Activated CD8-positive, alpha-beta memory T cell treated with anti-CD3 and anti-CD28 coated beads for 4 hours (primary cell): Measurements from ENCODE around the gene CYB5B.

Experiments used
- DNase-seq, 2 donors: peaks; one replicate each; pipeline ENCODE4 v3.0.0-alpha.2; 2020; ENCODE audit warnings: low read depth in 2 of 2

Gene CYB5B

GRCh38 chr16:69444873-69445517 is 20.6 kb downstream of the CYB5B start:
- DNase-seq, result no peak

GRCh38 chr16:69448470-69449193 is 24.2 kb downstream of the CYB5B start:
- DNase-seq, result no peak

GRCh38 chr16:69451166-69451565 is 26.7 kb downstream of the CYB5B start:
- no peak for DNase-seq

GRCh38 chr16:69453936-69454335 is 29.5 kb downstream of the CYB5B start:
- no peak for DNase-seq

- no peak for DNase-seq
Measured at GRCh38 chr16:69463876-69464275, 39.5 kb downstream of the CYB5B start.

GRCh38 chr16:69465083-69465721 is 40.8 kb downstream of the CYB5B start:
- DNase-seq, result no peak

GRCh38 chr16:69465881-69466280 is 41.5 kb downstream of the CYB5B start:
- no peak for DNase-seq

GRCh38 chr16:69466547-69466946 is 42.1 kb downstream of the CYB5B start:
- DNase-seq, result no peak

GRCh38 chr16:69467080-69467479 is 42.7 kb downstream of the CYB5B start:
- DNase-seq, result no peak

- DNase-seq, result no peak
Measured at GRCh38 chr16:69467531-69468204, 43.2 kb downstream of the CYB5B start.

- DNase-seq, result no peak
Measured at GRCh38 chr16:69469807-69470561, 45.6 kb downstream of the CYB5B start.

GRCh38 chr16:69471121-69471520 is 46.7 kb downstream of the CYB5B start:
- no peak for DNase-seq

GRCh38 chr16:69474408-69474807 is 50.0 kb downstream of the CYB5B start:
- DNase-seq, result no peak

- DNase-seq, result no peak
Measured at GRCh38 chr16:69476920-69477443, 52.6 kb downstream of the CYB5B start.

- no peak for DNase-seq
Measured at GRCh38 chr16:69477546-69477945, 53.1 kb downstream of the CYB5B start.

- no peak for DNase-seq
Measured at GRCh38 chr16:69478685-69479084, 54.3 kb downstream of the CYB5B start.

- DNase-seq, result no peak
Measured at GRCh38 chr16:69479775-69480174, 55.4 kb downstream of the CYB5B start.

GRCh38 chr16:69481901-69482341 is 57.5 kb downstream of the CYB5B start:
- DNase-seq, result no peak

GRCh38 chr16:69482410-69482991 is 58.1 kb downstream of the CYB5B start:
- no peak for DNase-seq

- DNase-seq, result no peak
Measured at GRCh38 chr16:69483611-69484010, 59.2 kb downstream of the CYB5B start.

- DNase-seq, result no peak
Measured at GRCh38 chr16:69485361-69485760, 60.9 kb downstream of the CYB5B start.
